Mesenchymal stem cell (in vitro differentiated cells and primary cell): Measurements from ENCODE around the gene TCF12.

Source experiments
- DNase-seq: peaks from one replicate; pipeline ENCODE4 v3.0.0-alpha.2; 2013
- H2AFZ ChIP-seq: one replicate; pipeline ENCODE4 v1.6.1; 2013; ENCODE audit warnings: low read depth, mild to moderate bottlenecking, control low read depth, inconsistent platforms, low read length, moderate library complexity
- H2AK5ac ChIP-seq: 2 replicates; pipeline ENCODE4 v1.6.1; 2013; ENCODE audit warnings: low read length, moderate library complexity, mild to moderate bottlenecking, inconsistent platforms; ENCODE audit not compliant: severe bottlenecking
- H2BK120ac ChIP-seq: one replicate; pipeline ENCODE4 v1.6.1; 2013; ENCODE audit warnings: low read depth, mild to moderate bottlenecking, inconsistent platforms, low read length, moderate library complexity
- H2BK12ac ChIP-seq, 2 experiments: one replicate each; pipeline ENCODE4 v1.6.1; 2013; ENCODE audit warnings: inconsistent platforms in 2 of 2, low read length in 2 of 2, mild to moderate bottlenecking in 2 of 2, moderate library complexity in 2 of 2, control low read depth in 1 of 2
- H2BK15ac ChIP-seq: one replicate; pipeline ENCODE4 v1.6.1; 2013; ENCODE audit warnings: mild to moderate bottlenecking, low read depth, inconsistent platforms; ENCODE audit not compliant: poor library complexity, severe bottlenecking
- H2BK5ac ChIP-seq: 2 replicates; pipeline ENCODE4 v1.6.1; 2013; ENCODE audit warnings: low read depth, mild to moderate bottlenecking, low read length, control low read depth, inconsistent platforms; ENCODE audit not compliant: poor library complexity, severe bottlenecking
- H3K14ac ChIP-seq, 2 experiments: one replicate each; pipeline ENCODE4 v1.6.1; 2013; ENCODE audit warnings: inconsistent platforms in 2 of 2, low read length in 2 of 2, control low read depth in 1 of 2, mild to moderate bottlenecking in 1 of 2, moderate library complexity in 1 of 2
- H3K18ac ChIP-seq, 2 experiments: one replicate each; pipeline ENCODE4 v1.6.1; 2013; ENCODE audit warnings: inconsistent platforms in 2 of 2, low read length in 2 of 2, control low read depth in 1 of 2, low read depth in 1 of 2, mild to moderate bottlenecking in 1 of 2
- H3K23ac ChIP-seq, 2 experiments: one replicate each; pipeline ENCODE4 v1.6.1; 2013; ENCODE audit warnings: inconsistent platforms in 2 of 2, low read length in 2 of 2, mild to moderate bottlenecking in 2 of 2, moderate library complexity in 2 of 2, control low read depth in 1 of 2
- H3K27ac ChIP-seq: 2 replicates; pipeline ENCODE4 v1.5.1; 2013; ENCODE audit warnings: mild to moderate bottlenecking, moderate library complexity, low read length, control low read depth, inconsistent platforms; ENCODE audit not compliant: poor library complexity, severe bottlenecking
- H3K27me3 ChIP-seq, 2 experiments: 2 replicates each; pipeline versions ENCODE4 v1.6.1 to v1.7.0; 2013; ENCODE audit warnings: low read length in 2 of 2, mild to moderate bottlenecking in 2 of 2, moderate library complexity in 2 of 2, control low read depth in 1 of 2, inconsistent platforms in 1 of 2; ENCODE audit not compliant: control insufficient read depth in 1 of 2, insufficient read depth in 1 of 2
- H3K36me3 ChIP-seq, 2 experiments: 2 replicates each; pipeline versions ENCODE4 v1.6.1 to v1.7.0; 2013; ENCODE audit warnings: low read length in 2 of 2, control low read depth in 1 of 2, inconsistent platforms in 1 of 2, low read depth in 1 of 2, mild to moderate bottlenecking in 1 of 2; ENCODE audit not compliant: insufficient read depth in 2 of 2, control insufficient read depth in 1 of 2
- H3K4ac ChIP-seq, 2 experiments: one replicate each; pipeline ENCODE4 v1.6.1; 2013; ENCODE audit warnings: inconsistent platforms in 2 of 2, low read length in 2 of 2, mild to moderate bottlenecking in 2 of 2, moderate library complexity in 2 of 2, control low read depth in 1 of 2, low read depth in 1 of 2
- H3K4me1 ChIP-seq: 2 replicates; pipeline ENCODE4 v1.6.1; 2013; ENCODE audit warnings: low read depth, low read length, control low read depth; ENCODE audit not compliant: control insufficient read depth, insufficient read depth
- H3K4me2 ChIP-seq: 2 replicates; pipeline ENCODE4 v1.6.1; 2013; ENCODE audit warnings: low read length, mild to moderate bottlenecking, inconsistent platforms; ENCODE audit not compliant: poor library complexity, severe bottlenecking
- H3K4me3 ChIP-seq, 2 experiments: 2 replicates each; pipeline versions ENCODE4 v1.5.1 to v1.7.0; 2013; ENCODE audit warnings: low read length in 2 of 2, mild to moderate bottlenecking in 2 of 2, control low read depth in 1 of 2, low read depth in 1 of 2; ENCODE audit not compliant: insufficient read depth in 1 of 2
- H3K79me1 ChIP-seq: replicated peaks from 2 replicates; pipeline ENCODE4 v1.6.1; 2013; ENCODE audit warnings: mild to moderate bottlenecking, control low read depth, low read length, inconsistent platforms; ENCODE audit not compliant: poor library complexity, severe bottlenecking
- H3K9ac ChIP-seq: 2 replicates; pipeline ENCODE4 v1.7.0; 2013; ENCODE audit warnings: mild to moderate bottlenecking, low read length, moderate library complexity
- H3K9me3 ChIP-seq: 2 replicates; pipeline ENCODE4 v1.7.0; 2013; ENCODE audit warnings: mild to moderate bottlenecking, low read length; ENCODE audit not compliant: control insufficient read depth
- H4K8ac ChIP-seq: one replicate; pipeline ENCODE4 v1.6.1; 2013; ENCODE audit warnings: inconsistent platforms, mild to moderate bottlenecking, low read length, moderate library complexity
- H4K91ac ChIP-seq: one replicate; pipeline ENCODE4 v1.6.1; 2013; ENCODE audit warnings: mild to moderate bottlenecking, low read length, inconsistent platforms
- WGBS: methylation state at CpG from one replicate; pipeline ENCODE4 v1.1.7; 2013; ENCODE audit warnings: mixed read lengths; 5-methylcytosine and 5-hydroxymethylcytosine counted together

TCF12 gene

DNA sequence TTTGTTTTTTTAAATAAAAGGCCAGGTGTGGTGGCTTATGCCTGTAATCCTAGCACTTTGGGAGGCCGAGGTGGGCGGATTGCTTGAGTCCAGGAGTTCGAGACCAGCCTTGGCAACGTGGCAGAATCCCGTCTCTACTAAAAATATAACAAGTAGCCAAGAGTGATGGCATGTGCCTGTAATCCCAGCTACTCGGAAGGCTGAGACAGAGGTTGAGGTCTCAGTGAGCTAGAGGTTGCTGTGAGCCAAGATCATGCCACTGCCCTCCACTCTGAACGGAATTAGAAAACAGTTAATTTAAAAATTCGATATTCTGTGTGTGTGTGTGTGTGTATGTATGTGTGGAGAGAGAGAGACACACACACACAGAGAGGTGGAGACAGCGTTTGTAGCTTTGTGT lies 58.8 kb downstream of the TCF12 start:
- no peak overlapping the region for H2AK5ac ChIP-seq
- H4K8ac ChIP-seq = no peak overlapping the region
- 98% methylated on average over 9 of the region's 9 CpGs for whole genome bisulfite sequencing
- H2BK120ac ChIP-seq = no peak overlapping the region
- no peak overlapping the region for H3K27ac ChIP-seq
- H3K4me2 ChIP-seq = no peak overlapping the region
- H2BK12ac ChIP-seq = no peak overlapping the region
- H2BK15ac ChIP-seq = no peak overlapping the region
- no peak overlapping the region for H2BK5ac ChIP-seq
- H3K4me1 ChIP-seq = no peaks in the 10 kb centered on the region
- DNase-seq = no peak
- no peak overlapping the region for H3K9ac ChIP-seq
- no peak overlapping the region for H3K4me3 ChIP-seq
- no peak overlapping the region for H3K23ac ChIP-seq
- H3K18ac ChIP-seq = no peak overlapping the region
- H3K36me3 ChIP-seq = no peaks in the 10 kb centered on the region
- H3K27me3 ChIP-seq = no peaks in the 10 kb centered on the region
- H3K14ac ChIP-seq = no peak overlapping the region
- no peak overlapping the region for H2AFZ ChIP-seq
- H3K9me3 ChIP-seq = no peaks in the 10 kb centered on the region
- H3K79me1 ChIP-seq = peaks cover 2% of the 10 kb centered on the region
- H4K91ac ChIP-seq = no peak overlapping the region
- no peak overlapping the region for H3K4ac ChIP-seq

DNA sequence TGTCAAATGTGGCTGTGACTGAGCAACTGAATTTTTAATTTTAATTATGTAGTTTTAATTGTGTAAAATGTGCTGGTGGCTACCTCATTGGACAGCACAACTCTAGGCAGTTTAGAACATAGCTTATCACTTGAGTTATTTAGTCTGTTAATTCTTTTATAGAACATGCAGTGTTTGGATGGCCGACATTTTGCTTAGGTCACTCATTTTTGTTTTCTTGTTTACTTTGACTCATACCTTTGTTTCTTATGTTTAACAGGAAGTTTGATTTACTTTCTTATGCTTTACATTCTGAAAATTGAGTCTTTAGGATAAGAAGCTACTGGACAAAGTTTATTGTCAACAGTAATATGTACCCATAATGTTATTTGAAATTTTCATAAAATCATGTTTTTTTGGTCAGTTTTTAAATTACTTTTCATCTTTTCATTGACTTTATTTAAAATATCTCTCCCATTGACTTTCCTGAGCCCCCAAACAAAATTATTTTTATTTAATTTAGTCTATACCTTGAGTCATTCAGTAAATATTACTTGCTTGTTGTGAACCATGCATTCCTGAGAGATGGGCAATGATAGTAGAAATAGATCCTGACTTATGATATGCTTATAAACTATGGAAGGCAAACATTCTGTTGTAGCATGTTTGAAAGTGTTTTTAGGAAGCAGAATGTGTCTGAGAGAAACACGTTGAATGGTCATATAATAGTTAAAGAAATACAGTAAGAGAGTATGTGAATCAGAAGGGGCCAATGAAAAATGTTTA lies 60.6 kb downstream of the TCF12 start:
- H3K27ac ChIP-seq = no peak overlapping the region
- H3K79me1 ChIP-seq = peaks cover 2% of the 10 kb centered on the region
- no peak overlapping the region for H3K4me3 ChIP-seq
- no peaks in the 10 kb centered on the region for H3K9me3 ChIP-seq
- H2BK15ac ChIP-seq = no peak overlapping the region
- H2AK5ac ChIP-seq = no peak overlapping the region
- H3K4ac ChIP-seq = no peak overlapping the region
- H2BK120ac ChIP-seq = no peak overlapping the region
- no peak overlapping the region for H3K4me2 ChIP-seq
- H3K27me3 ChIP-seq = no peaks in the 10 kb centered on the region
- WGBS = 83% methylated on average over 1 of the region's 2 CpGs
- DNase-seq = no peak
- H3K23ac ChIP-seq = no peak overlapping the region
- no peaks in the 10 kb centered on the region for H3K36me3 ChIP-seq
- no peak overlapping the region for H3K9ac ChIP-seq
- H3K18ac ChIP-seq = no peak overlapping the region
- no peak overlapping the region for H3K14ac ChIP-seq
- H4K8ac ChIP-seq = no peak overlapping the region
- no peak overlapping the region for H2BK5ac ChIP-seq
- H2BK12ac ChIP-seq = no peak overlapping the region
- no peak overlapping the region for H2AFZ ChIP-seq
- H4K91ac ChIP-seq = no peak overlapping the region
- peaks cover under 1% of the 10 kb centered on the region for H3K4me1 ChIP-seq

GRCh38 chr15:56980473-56980872 lies 62.0 kb downstream of the TCF12 start:
- Histone ChIP-seq H3K14ac (no peak overlapping the region), H3K27me3 (no peaks in the 10 kb centered on the region), H3K4me3 (no peak overlapping the region), H3K4me1 (peaks cover 2% of the 10 kb centered on the region), H3K4me2 (no peak overlapping the region), H3K18ac (no peak overlapping the region), H2BK15ac (no peak overlapping the region), H3K27ac (no peak overlapping the region), H2BK120ac (no peak overlapping the region), H3K4ac (no peak overlapping the region), H2AK5ac (no peak overlapping the region), H3K23ac (no peak overlapping the region), H3K36me3 (no peaks in the 10 kb centered on the region), H2BK12ac (no peak overlapping the region), H4K8ac (no peak overlapping the region), H2BK5ac (no peak overlapping the region), H3K9ac (no peak overlapping the region), H4K91ac (no peak overlapping the region), H3K9me3 (no peaks in the 10 kb centered on the region), H3K79me1 (peaks cover 2% of the 10 kb centered on the region), H2AFZ (no peak overlapping the region)
- WGBS = 80% methylated on average over 2 of the region's 3 CpGs
- no peak for DNase-seq

DNA sequence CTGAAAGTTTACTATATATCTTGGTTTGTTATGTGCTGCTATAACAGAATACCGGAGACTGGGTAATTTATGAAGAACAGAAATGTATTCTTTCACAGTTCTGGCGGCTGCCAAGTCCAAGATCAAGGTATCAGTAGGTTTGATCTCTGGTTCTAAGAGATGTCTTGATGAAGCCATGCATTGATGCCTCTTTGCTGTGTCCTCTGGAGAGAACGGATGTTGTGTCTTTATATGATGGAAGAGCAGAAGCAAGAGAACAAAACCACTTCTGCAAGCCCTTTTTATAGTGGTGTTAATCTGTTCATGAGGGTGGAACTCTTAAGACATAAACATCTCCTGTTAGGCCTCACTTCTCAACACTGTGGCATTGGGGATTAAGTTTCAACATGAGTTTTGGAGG lies 62.7 kb downstream of the TCF12 start:
- Histone ChIP-seq H3K9ac (no peak overlapping the region), H2BK120ac (no peak overlapping the region), H2BK5ac (no peak overlapping the region), H3K27me3 (no peaks in the 10 kb centered on the region), H3K4me3 (no peak overlapping the region), H3K36me3 (no peaks in the 10 kb centered on the region), H2AK5ac (no peak overlapping the region), H4K8ac (no peak overlapping the region), H3K14ac (no peak overlapping the region), H3K9me3 (no peaks in the 10 kb centered on the region), H3K79me1 (peaks cover 2% of the 10 kb centered on the region), H3K23ac (no peak overlapping the region), H2BK15ac (no peak overlapping the region), H4K91ac (no peak overlapping the region), H3K4me2 (no peak overlapping the region), H2BK12ac (no peak overlapping the region), H2AFZ (no peak overlapping the region), H3K27ac (no peak overlapping the region), H3K18ac (no peak overlapping the region), H3K4ac (no peak overlapping the region), H3K4me1 (peaks cover 2% of the 10 kb centered on the region)
- no peak for DNase-seq
- 84% methylated on average over 3 of the region's 3 CpGs for WGBS
